GM21423 (cell line): ENCODE data around the gene MRPS14.
"Not testable (repeated sequence)": the region's sequence is repeated elsewhere in the genome, so short reads cannot be mapped to it uniquely, and the experiment has no call there.

Source experiments
- ATAC-seq: cut with Tn5 transposase; IDR thresholded peaks from one replicate; pipeline ENCODE4 v1.9.1; 2021; ENCODE audit warnings: mild to moderate bottlenecking, moderate library complexity; ENCODE audit not compliant: unreplicated experiment

Gene MRPS14

GRCh38 chr1:175023043-175023921 is at the start of gene MRPS14:
Gene MRPS14, minus strand, starts transcription at chr1:175023425. Its CDS starts 17 bp downstream, at chr1:175023408.
- peak; percentile 94 for ATAC-seq

DNA sequence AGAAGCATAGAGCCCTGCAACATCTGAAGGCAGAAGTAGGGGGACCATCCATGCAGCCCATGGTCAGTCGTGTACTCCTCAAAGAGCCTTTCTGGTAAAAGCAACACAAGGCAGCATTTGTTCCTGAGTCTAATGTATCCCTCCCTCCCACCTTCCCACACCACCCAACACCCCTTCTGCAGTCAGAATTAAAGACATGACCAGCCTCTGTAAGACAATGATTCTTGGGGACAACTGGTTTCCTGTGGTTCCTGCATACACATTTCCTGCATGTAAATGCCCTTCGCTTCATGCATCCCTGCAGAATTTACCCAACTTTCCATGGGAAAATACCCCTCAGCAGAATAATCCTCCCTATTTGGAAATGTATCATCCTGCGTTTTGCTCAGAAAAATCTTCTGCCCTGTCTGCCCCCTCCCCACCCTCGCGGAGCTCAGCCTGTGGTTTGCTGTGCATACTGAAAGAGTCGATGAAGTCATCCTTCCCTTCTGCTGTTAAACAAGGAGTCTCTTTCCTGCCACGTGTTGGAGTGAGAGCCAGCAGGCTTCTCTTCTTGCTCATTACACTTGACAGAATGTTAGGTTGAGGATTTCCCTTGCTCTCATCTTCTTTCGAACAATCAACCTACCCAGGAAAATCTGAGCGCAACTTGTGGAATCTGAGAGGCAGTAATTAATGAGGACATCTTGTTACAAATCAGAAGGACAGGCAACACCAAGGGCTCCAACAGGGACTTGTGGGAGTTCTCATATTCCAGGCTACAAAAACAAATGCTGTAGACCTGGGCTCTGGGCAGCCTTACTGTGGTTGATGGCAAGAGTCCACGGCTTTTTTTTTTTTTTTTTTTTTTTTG is 49.1 kb upstream of the MRPS14 start:
- peak; percentile 81 for ATAC-seq

DNA sequence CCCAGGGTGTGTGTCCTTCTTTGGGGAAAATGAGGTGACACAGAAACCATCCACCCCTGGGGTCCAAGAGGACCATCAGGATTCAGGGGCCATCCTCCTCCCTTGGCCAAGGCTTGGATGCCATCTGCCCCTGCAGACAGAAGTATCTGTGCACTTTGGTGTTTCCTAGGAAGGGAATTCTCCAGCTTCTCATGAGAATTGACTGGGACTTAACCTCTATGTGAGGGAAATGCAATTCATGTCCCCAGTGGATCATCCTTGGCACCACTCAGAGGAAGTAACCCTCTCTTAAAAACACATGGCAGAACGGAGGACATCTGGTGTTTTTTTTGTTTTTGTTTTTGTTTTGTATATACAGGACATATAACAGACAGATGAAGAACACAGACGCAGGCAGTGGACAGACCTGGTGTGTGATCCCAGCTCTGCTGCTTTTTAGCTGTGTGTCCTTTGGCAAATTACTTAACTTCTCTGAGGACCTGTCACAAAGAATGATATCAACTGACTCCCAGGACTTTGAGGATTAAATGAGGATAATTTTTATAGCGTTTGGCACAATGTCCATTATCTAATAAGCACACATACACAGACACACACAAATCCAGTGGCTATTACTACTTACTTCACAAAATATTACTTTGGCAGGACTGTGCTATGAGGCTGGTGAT is 48.2 kb upstream of the MRPS14 start:
- ATAC-seq = no peak

GRCh38 chr1:175070818-175071217 is 47.6 kb upstream of the MRPS14 start:
- ATAC-seq = no peak

GRCh38 chr1:175067362-175068106 is 44.3 kb upstream of the MRPS14 start, which contains the start of gene TNN:
Gene TNN, plus strand, starts transcription at chr1:175067833. Its CDS starts 9,586 bp downstream, at chr1:175077419.
- no peak for ATAC-seq

- no peak for ATAC-seq
Observed at GRCh38 chr1:175062858-175063257, 39.6 kb upstream of the MRPS14 start.

DNA sequence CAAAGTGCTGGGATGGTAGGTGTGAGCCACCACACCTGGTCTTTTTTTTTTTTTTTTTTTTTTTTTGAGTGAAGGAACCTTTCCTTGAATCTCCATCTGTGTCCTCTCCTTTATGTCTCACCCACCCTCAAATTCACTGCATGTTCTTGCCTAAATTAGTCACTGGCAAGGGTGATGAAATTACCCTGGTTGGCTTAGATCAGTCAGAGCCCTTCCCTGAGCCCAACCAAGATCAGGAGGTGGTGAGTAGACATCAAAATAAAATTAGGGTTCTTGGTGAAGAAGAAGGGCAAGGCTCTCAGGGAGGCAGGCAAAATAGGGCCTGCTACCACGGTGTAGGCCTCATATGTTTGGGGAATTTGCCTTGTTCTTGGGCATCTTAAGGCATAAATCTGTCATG is 39.1 kb upstream of the MRPS14 start:
- no peak for ATAC-seq

- ATAC-seq = no peak
Observed at GRCh38 chr1:175054736-175055135, 31.5 kb upstream of the MRPS14 start.

- no peak for ATAC-seq
Observed at GRCh38 chr1:175050992-175051391, 27.8 kb upstream of the MRPS14 start.

DNA sequence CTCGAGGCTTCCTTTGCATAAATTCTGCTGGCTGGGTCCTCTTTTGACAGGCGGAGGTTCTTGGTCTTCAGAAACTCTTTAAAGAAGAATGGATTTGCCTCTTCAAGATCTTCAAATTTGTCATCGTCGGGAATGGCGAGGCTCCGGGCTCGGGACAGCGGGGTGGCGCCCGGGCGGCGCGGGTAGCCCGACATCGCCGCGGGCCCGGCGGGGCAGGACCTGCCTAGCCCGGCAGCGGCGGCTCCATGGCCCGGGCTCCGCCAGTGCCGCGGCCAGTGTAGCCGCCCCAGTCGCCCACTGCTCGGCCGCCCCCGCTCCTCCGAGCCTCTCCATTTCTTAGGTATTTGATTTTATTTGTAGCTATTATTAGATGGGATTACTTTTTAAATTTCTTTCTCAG is 22.3 kb upstream of the MRPS14 start:
- ATAC-seq = no peak

- ATAC-seq = no peak
Observed at GRCh38 chr1:175045097-175045496, 21.9 kb upstream of the MRPS14 start.

GRCh38 chr1:175044591-175044990 is 21.4 kb upstream of the MRPS14 start:
- not testable (repeated sequence) for ATAC-seq

- ATAC-seq = no peak
Observed at GRCh38 chr1:175043824-175044223, 20.6 kb upstream of the MRPS14 start.

GRCh38 chr1:175042650-175043049 is 19.4 kb upstream of the MRPS14 start:
- ATAC-seq = no peak

GRCh38 chr1:175040324-175040879 is 17.2 kb upstream of the MRPS14 start:
- no peak for ATAC-seq

- no peak for ATAC-seq
Observed at GRCh38 chr1:175037416-175037815, 14.2 kb upstream of the MRPS14 start.

- no peak for ATAC-seq
Observed at GRCh38 chr1:175036476-175036875, 13.3 kb upstream of the MRPS14 start.

DNA sequence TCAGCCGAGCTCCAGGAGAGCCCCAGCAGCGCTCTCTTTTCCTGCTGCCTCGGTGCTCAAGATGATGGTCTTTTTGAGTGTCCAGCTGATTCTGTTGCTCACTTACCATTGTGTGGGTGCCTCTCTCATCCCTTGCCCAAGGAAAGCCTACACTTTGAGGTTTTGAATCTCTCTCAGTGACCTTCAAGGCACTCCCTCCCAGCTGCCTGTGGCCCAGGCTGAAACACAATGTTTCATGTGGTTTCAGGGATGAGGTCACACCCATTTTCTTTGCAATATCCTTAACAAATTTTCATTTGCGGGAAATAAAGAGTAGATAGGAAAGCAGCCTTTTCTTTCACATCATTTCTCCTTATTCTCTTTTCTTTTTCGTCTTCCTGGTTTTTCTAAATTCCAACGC is 12.6 kb upstream of the MRPS14 start:
- ATAC-seq = no peak

GRCh38 chr1:175034775-175035174 is 11.6 kb upstream of the MRPS14 start:
- no peak for ATAC-seq

DNA sequence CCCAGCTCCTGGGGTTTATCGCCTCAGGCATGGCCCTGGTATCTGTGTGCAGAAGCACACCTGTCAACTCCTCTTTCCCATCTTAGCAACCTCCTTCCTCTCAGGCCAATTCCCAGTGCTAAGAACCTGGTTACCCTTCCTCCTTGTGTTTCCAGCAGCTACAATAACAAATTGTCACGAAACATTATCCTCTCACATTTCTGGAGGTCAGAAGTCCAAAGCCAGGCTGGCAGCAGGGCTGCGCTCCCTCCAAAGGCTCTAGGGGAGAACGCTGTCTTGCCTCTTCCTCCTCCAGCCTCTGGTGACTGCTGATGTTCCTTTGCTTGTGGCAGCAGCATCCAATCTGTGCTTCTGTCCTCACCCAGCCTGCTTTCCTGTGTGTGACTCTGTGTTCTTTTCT is 10.7 kb upstream of the MRPS14 start:
- ATAC-seq = no peak
